GM18867 (cell line): Measurements from ENCODE around the gene ACBD7.

Source experiments
- ATAC-seq: cut with Tn5 transposase; IDR thresholded peaks from one replicate; pipeline ENCODE4 v1.9.1; 2021; ENCODE audit warnings: mild to moderate bottlenecking, moderate library complexity; ENCODE audit not compliant: unreplicated experiment

The ACBD7 gene

DNA sequence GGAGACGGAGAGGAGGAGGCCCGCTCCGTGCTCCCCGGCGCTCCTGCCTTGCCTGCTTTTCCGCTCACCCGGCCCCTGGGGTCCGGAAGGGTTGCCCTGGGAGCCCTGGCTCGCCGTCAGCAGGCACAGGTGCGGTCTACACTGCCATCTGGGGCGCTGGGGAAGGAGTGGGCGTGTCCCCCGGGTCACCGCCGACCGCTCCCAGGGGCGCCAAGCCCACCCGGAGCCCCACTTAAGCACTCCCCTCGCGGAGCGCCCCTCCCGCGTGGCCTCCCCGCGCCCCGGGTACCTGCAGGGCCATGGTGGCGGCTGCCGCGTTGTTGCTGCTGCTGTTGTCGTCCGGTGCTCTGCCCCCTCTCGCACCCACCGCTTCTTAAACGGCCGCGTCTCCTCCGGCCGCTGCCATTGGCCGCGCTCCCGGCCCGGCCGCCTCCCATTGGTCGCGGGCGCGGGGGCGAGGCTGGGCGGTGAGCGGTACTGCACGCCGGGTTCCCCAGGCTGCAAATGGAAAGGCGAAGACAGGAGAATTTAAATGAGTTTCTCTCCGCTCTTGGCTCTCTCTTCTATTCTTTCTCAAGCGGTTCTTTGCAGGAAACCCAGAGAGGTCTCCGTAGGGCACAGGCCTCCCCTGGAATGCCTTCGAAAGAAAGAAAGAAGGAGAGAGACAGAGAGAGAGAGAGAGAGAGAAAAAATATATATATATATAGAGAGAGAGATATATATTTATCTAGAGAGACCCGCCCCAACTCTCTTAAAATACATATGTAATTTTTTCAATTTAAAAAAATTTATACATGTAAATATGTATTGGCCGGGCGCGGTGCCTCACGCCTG is at the start of gene ACBD7:
ACBD7 (minus strand) TSS at position 349 of the 834 bp plus-strand sequence; CDS start at position 301, 48 bp downstream.
- ATAC-seq: peak; percentile 99

DNA sequence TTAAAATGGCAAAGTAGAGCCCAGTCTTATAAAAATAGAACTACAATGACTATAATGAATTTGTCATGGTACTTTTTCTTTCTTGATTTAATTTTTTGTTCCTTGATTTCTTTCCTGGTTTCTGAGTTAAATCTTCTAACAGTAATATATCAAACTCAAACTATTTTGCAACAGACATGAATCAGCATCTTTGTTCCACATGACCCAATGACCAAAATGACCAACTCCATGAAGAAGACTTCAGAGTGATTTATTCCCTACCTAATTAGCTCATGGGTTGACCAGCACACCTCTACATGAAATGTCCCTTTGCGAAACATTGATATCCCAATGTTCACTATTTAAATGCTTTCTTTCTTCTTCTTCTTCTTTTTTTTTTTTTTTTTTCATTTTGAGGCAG is 49.1 kb upstream of the ACBD7 start:
- no peak for ATAC-seq

GRCh38 chr10:15137036-15137359 is 48.4 kb upstream of the ACBD7 start:
- ATAC-seq: no peak

GRCh38 chr10:15136129-15137035 is 47.8 kb upstream of the ACBD7 start:
- no peak for ATAC-seq

GRCh38 chr10:15131330-15131729 is 42.8 kb upstream of the ACBD7 start:
- no peak for ATAC-seq

DNA sequence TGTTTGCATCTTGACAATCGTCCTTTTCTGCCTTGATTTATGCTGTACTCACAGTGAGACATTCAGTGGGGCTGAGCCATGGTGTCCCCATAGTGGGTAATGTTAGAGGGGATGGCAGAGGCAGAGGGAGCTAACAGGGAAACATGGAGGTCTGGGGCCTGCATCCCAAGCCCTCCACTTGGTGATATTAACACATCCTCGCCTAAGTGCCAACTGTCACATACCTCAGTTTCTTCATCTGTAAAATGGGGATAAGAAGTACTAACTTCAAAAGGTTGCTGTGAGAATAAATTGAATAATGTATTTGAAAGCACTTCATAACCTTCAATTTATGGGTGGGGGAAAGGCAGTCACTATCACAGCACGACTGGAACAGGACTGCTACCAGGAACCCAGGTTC is 36.3 kb upstream of the ACBD7 start:
- ATAC-seq: no peak

- ATAC-seq: no peak
Measured at GRCh38 chr10:15124190-15124589, 35.6 kb upstream of the ACBD7 start.

DNA sequence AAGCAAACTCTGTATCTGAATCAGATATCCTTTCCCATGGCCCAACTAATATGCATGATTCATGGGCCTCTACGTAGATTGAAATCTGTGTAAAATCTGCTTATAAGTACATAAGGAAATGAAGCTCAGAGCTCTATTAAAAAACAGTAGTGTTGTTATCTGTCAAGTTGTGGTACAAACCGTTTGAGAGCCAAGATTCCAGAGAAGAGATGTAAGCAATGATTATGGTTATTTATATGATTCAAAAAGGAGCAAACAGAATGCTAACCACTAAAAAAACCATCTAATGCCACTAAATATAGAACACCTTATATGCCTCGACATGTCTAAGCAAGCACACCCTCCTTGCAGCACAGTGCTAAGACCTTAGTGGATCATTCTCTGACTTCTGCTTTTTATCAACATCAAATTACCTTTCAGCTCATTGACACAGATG is 35.2 kb upstream of the ACBD7 start:
- ATAC-seq: no peak

GRCh38 chr10:15122477-15123030 is 34.0 kb upstream of the ACBD7 start:
- ATAC-seq: peak; percentile 94

DNA sequence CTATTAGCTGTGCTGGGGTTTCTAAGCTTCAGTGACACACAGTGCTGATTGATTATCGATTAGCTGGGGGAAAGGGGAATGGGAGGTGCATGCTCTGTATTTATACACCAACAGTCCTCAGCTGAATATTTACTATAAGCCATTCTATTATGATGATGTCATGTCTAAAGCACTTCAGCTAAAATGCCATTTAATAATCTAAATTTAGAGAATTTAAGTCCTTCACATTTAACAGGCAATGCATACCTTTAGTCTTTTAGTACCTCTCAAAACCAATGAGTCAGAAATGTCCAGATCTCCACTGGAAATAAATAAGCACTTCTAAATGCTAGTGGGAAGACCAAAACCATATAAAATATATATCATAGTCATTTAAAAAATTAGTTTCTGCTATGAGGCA is 33.1 kb upstream of the ACBD7 start:
- no peak for ATAC-seq

- ATAC-seq: no peak
Measured at GRCh38 chr10:15120523-15120922, 31.9 kb upstream of the ACBD7 start.

DNA sequence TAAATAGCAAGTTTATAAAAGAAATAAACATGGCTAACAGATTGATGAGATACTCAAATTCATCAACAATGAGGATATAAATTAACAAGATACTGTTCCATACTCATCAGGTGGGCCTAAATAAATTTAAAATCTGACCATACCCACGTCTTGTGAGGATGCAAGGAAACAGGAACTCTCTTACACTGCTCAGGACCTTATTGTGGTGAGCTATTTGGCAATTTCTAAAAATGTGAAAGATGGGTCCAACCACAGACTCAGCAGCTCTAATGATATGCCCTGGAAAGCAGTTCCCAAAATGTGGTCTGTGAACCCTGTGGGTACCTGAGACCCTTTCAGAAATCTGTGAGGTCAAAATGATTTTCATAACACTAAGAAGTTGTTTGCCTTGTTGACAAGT is 30.0 kb upstream of the ACBD7 start:
- no peak for ATAC-seq

- ATAC-seq: no peak
Measured at GRCh38 chr10:15116225-15116624, 27.6 kb upstream of the ACBD7 start.

DNA sequence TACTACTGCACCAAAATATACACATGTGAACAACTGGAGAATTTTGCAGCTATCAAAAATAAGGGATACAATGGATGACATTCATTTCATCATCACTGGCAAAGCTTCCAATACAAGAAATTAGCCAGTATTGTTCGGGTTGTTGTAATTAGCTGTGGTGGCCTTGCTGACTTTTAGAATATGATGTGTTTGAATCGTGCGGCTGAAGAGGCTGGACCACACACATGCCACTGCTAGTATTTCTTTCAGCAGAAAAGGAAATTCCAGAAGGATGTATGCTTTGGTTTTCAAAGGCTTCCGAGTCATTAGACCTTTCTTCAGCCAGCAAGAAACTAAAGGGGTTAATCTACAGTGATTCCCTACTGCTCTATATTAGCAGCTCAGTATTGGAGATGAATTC is 25.2 kb upstream of the ACBD7 start:
- ATAC-seq: no peak

GRCh38 chr10:15112657-15113056 is 24.1 kb upstream of the ACBD7 start:
- no peak for ATAC-seq

DNA sequence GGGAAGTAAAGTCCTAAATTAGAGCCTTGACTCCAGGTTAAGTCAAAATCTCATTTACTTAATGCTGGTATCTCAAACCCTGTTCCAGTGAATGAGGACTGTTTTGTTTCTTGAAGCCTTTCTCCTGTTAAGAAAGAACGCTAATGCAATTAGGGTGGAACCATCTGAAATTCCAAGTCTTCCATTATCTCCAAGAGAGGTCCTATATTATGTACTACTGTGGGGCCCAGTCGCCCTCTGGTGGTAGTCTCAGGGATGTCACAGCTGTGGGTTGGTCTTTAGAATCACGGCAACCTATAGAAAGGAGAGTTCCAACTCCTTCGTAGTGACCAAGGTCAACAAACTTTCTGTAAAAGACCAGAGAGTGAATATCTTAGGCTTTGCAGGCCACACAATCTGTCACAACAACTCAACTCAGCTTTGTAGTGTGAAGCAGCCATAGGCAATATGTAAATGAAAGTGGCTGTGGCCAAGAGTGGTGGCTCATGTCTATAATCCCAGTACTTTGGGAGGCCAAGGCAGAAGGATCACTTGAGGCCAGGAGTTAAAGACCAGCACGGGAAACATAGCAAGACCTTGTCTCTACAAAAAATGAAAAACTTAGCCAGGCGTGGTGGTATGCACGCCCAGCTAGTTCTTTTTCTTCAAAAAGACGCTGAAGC is 17.9 kb upstream of the ACBD7 start:
- peak; percentile 77 for ATAC-seq

DNA sequence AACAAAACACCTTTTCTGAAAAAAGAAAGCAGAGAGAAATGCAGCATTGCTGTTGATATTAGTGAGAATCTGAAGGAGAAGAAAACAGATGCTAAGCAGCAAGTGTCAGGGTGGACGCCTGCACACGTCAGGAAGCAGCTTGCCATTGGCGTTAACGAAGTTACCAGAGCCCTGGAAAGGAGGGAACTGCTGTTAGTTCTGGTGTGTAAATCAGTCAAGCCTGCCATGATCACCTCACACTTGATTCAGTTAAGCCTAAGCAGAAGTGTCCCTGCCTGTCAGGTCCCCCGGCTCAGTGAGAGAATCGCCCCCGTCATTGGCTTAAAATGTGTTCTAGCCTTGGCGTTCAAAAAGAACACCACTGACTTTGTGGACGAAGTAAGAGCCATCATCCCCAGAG is 14.9 kb upstream of the ACBD7 start:
- ATAC-seq: no peak

DNA sequence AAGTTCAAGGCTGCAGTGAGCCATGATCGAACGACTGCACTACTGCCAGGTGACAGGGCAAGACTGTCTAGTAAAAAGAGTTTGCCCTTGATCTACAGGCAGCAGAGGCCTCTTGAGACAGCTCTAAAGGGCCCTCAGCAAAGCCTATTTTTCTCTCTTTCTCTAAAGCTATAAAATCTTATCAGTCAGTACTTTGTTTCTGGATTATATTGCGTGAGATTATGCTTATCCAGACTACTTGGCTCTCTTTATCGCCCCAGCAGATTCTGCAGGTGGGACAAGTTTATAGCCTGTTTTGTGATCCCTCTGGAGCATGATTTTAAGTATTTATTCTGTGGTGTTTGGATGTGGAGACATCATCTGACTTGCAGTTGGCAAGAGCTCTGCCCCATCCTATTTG is 11.3 kb upstream of the ACBD7 start:
- no peak for ATAC-seq

DNA sequence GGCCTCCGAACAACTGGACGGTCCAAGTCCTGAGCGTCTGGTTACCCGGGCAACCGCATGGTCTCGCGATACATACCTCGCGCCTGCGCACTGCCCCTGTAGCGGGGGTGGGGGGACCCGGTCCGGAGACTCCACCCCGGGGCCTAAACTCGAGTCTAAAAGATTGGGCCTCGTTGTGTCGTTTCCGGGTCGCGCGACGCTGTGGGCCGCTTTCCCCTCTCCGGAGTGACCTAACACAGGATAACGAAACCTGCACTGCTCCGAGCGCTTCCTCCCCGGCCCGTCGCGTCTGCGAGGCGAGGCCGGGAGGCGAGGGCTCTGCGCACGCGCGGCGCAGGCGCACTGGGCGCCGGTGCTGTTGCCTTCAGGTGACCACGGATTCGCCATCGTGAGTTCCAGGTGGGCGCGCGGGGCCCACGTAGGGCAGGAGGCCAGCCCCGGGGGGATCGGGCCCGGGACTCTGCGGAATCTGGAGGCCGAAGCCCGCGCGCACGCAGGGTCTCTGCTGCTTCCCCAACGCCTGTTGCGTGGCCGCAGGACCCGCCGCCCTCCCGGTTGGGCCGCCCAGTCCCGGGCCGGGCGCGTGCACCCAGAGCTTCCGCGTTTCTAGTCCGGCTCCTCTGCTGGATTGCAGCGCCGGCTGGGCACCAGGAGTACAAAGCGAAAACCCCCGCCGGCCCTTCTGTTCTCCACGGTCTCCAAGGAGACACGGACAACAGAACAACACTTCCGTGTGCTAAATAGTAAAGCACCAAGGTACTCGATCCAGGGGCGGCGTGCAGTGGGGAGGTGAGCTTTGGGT is 8.6 kb upstream of the ACBD7 start, which contains the start of gene RPP38:
RPP38 (plus strand) TSS at position 345 of the 802 bp plus-strand sequence. CDS start 5,960 bp downstream, outside the sequence.
- ATAC-seq: peak; percentile 84

DNA sequence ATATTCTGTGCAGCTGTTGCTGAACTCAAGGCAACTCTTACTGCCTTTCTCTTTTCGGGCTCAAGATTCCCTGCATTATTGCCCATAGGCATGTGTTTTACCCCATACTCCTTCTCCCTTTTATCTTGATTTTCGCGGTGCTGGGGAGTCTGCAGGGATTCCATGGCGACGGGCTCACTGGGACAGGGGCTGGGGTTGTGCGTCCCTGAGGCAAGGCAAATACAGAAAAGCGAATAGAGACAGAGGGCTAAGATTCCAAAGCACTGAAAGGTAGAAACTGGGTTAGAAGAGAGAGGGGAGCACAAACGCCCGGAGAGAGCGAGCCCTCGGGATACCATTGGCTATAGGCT is 8.1 kb upstream of the ACBD7 start:
- no peak for ATAC-seq
